Thoracic aorta (tissue), 2 donors: ENCODE results near the gene PPARGC1A. TPM values are rescaled to one million over a fixed set of nuclear protein-coding genes. Genes with fewer than 3 reads are reported as not detected.

Experiments
- ATAC-seq: fragments of 150-250 bp; one replicate; pipeline ENCODE4 v1.8.0; 2017; ENCODE audit warnings: low read depth; ENCODE audit not compliant: insufficient number of reproducible peaks, low FRiP score
- DNase-seq: peaks from one replicate; pipeline ENCODE4 v3.0.0-alpha.2; 2020; ENCODE audit warnings: low spot score
- H3K27ac ChIP-seq, 2 donors: fragments of 200-600 bp; sonication (generic); 1 replicate in 1 of 2; 2 replicates in 1 of 2; pipeline ENCODE4 v1.5.1; 2016; ENCODE audit warnings: mild to moderate bottlenecking in 2 of 2, moderate library complexity in 2 of 2
- H3K27me3 ChIP-seq: fragments of 200-600 bp; sonication (generic); replicated peaks from 2 replicates; pipeline ENCODE4 v1.6.0; 2016; ENCODE audit warnings: mild to moderate bottlenecking; ENCODE audit not compliant: insufficient read depth
- H3K36me3 ChIP-seq: fragments of 200-600 bp; sonication (generic); one replicate; pipeline ENCODE4 v1.5.1; 2016
- H3K4me1 ChIP-seq, 2 donors: fragments of 200-600 bp; sonication (generic); 1 replicate in 1 of 2; 2 replicates in 1 of 2; pipeline versions ENCODE4 v1.5.1 to v1.6.0; 2016; ENCODE audit warnings: low read depth in 2 of 2, mild to moderate bottlenecking in 1 of 2; ENCODE audit not compliant: control insufficient read depth in 1 of 2
- H3K4me3 ChIP-seq: fragments of 200-600 bp; sonication (generic); 2 replicates; pipeline ENCODE4 v1.5.1; 2016; ENCODE audit warnings: mild to moderate bottlenecking
- H3K9me3 ChIP-seq: fragments of 200-600 bp; sonication (generic); 2 replicates; pipeline ENCODE4 v1.5.1; 2016
- CTCF ChIP-seq: fragments of 200-600 bp; sonication (generic); IDR thresholded peaks from one replicate; pipeline ENCODE4 v1.5.1; 2019; ENCODE audit warnings: antibody characterized with exemption
- total RNA-seq, 2 donors: library from RNA; depleted of rRNA; stranded (reverse); fragments of >200 nt; gene quantifications; one replicate each; pipeline versions ENCODE4 v1.1.0 to v1.2.3, GENCODE V29; 2016

The PPARGC1A gene
- total RNA-seq, 2 donors from 2014 or later: 0.41 to 1.3 TPM

GRCh38 chr4:23921447-23921845 lies 31.6 kb upstream of the PPARGC1A start:
- Histone ChIP-seq H3K27ac (no peak overlapping the region), H3K4me1 (no peaks in the 10 kb centered on the region), H3K9me3 (no peaks in the 10 kb centered on the region), H3K36me3 (no peaks in the 10 kb centered on the region), H3K4me3 (no peak overlapping the region), H3K27me3 (no peaks in the 10 kb centered on the region)
- ATAC-seq: no peak
- TF ChIP-seq CTCF: no peak
- no peak for DNase-seq

GRCh38 chr4:23920716-23921446 lies 31.0 kb upstream of the PPARGC1A start:
- Histone ChIP-seq H3K36me3 (no peaks in the 10 kb centered on the region), H3K4me3 (no peak overlapping the region), H3K27ac (no peak overlapping the region), H3K9me3 (no peaks in the 10 kb centered on the region), H3K4me1 (no peaks in the 10 kb centered on the region), H3K27me3 (no peaks in the 10 kb centered on the region)
- no peak for TF ChIP-seq CTCF
- ATAC-seq (no peak), DNase-seq (no peak)

DNA sequence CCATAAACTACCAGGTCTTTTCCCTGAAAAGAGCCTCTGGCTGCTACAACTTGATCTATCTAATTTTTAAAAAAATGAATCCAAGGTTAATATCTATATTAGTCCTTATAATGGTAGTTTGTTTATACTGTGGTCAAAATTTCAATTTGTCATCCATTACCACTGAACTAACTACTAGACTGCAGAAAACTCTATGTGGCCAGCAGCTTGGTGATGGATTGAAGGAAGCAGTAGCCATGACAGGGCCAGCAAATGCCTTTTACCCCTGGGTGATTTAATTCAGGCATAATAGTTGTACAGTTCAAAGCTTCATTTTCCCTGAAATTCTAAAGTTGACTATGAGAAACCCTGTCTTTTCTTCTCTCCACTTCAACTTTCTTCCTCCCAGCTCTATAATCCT lies 30.4 kb upstream of the PPARGC1A start:
- H3K27me3 ChIP-seq: no peaks in the 10 kb centered on the region
- no peaks in the 10 kb centered on the region for H3K36me3 ChIP-seq
- DNase-seq (no peak), ATAC-seq (no peak)
- no peak for TF ChIP-seq CTCF
- no peak overlapping the region for H3K27ac ChIP-seq
- no peak overlapping the region for H3K4me3 ChIP-seq
- no peaks in the 10 kb centered on the region for H3K4me1 ChIP-seq
- no peaks in the 10 kb centered on the region for H3K9me3 ChIP-seq

DNA sequence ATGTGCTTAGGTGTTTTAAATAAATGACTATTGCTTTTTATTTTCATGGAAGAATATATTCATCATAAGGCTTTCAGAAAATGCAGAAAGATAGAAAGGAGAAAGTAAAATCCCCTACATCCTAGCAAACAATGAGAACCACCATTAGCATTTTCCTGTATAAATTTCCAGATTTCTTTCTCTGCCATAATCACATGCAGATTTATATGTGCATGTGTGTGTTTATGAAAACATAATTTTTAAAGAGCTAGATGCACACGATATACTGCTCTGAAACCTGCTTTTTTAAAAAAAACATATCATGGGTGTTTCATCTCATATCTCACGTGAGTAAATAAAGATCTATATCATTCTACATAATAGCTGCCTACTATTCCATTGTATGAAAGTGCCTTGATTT lies 26.4 kb upstream of the PPARGC1A start:
- no peak for ATAC-seq
- H3K9me3 ChIP-seq: no peaks in the 10 kb centered on the region

More for the DNA sequence above, 26.4 kb upstream of the PPARGC1A start:
- Histone ChIP-seq H3K4me1 (no peaks in the 10 kb centered on the region), H3K36me3 (no peaks in the 10 kb centered on the region), H3K4me3 (no peak overlapping the region), H3K27ac (no peak overlapping the region), H3K27me3 (no peaks in the 10 kb centered on the region)
- no peak for DNase-seq
- no peak for TF ChIP-seq CTCF
